22Rv1 (cell line): ENCODE measurements around the gene EPHB1.

Experiments used
- H3K27ac ChIP-seq: fragments of 450-650 bp; 2 replicates; pipeline ENCODE4 v1.5.1; 2017
- ZFX ChIP-seq: fragments of 450-650 bp; IDR thresholded peaks from 2 replicates; pipeline ENCODE4 v1.6.1; 2017; ENCODE audit warnings: antibody characterized with exemption, borderline replicate concordance
- TF ChIP-seq, protein P1 (sequence below): fragments of 450-650 bp; IDR thresholded peaks from 2 replicates; pipeline ENCODE4 v1.5.1; 2017; ENCODE audit warnings: mild to moderate bottlenecking

The EPHB1 gene

DNA sequence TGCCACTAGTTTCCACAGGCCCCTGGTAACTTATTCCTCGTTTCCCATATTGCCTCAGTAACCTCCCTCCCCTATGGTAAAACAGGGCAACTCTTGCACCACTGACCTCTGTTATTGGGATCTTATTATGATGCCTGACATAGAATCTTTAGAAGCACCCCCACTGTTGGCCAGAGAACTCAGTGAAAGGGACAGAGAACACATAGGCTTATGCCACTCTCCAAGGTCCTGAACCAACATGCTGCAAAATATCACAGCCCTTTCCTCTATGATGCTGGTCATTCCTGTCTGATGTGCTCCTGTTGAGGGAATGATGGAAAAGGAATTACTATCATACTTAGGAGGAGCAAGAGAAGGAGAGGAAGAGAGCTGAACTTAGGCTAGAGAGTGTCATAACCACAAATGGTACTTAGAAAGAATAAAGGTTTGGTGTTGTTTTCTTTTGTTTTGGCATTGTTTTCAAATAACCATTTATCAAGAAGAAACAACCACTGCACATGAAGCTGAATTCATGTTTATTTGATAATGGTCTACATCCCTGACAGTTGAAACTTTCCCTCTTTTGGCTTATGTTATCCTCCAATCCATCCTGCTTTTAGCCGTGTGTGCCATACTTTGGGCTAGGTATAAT lies 330.2 kb downstream of the EPHB1 start:
- TF ChIP-seq, protein P1, sequence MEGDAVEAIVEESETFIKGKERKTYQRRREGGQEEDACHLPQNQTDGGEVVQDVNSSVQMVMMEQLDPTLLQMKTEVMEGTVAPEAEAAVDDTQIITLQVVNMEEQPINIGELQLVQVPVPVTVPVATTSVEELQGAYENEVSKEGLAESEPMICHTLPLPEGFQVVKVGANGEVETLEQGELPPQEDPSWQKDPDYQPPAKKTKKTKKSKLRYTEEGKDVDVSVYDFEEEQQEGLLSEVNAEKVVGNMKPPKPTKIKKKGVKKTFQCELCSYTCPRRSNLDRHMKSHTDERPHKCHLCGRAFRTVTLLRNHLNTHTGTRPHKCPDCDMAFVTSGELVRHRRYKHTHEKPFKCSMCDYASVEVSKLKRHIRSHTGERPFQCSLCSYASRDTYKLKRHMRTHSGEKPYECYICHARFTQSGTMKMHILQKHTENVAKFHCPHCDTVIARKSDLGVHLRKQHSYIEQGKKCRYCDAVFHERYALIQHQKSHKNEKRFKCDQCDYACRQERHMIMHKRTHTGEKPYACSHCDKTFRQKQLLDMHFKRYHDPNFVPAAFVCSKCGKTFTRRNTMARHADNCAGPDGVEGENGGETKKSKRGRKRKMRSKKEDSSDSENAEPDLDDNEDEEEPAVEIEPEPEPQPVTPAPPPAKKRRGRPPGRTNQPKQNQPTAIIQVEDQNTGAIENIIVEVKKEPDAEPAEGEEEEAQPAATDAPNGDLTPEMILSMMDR: no peak
- TF ChIP-seq ZFX: no peak
- H3K27ac ChIP-seq: no peak overlapping the region

DNA sequence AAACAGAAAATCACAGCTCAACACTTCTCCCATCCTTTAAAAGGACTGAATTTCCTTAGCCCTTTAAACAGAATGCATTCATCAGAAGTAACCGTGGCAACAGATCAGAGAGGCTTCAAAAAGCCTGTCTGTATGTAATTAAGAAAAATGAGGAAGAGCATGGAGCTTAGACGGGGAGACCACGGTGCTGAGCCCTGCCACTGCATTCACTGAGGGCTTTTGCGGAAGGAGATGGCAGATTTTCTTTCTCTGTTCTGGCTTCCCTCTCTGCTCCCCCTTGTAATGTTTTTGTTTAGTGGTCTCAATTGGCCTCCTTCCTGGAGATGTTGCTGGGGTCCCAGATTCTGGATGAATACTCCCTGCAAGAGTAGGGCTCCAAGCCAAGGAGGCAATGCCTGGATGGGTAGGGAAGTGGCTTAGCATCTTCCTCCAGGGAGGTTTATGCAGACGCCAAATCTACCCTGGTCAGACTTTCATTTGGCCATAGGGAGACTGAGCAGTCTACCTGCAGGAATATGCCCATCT lies 332.9 kb downstream of the EPHB1 start:
- no peak for TF ChIP-seq ZFX
- TF ChIP-seq, protein P1: no peak
- H3K27ac ChIP-seq: no peak overlapping the region

DNA sequence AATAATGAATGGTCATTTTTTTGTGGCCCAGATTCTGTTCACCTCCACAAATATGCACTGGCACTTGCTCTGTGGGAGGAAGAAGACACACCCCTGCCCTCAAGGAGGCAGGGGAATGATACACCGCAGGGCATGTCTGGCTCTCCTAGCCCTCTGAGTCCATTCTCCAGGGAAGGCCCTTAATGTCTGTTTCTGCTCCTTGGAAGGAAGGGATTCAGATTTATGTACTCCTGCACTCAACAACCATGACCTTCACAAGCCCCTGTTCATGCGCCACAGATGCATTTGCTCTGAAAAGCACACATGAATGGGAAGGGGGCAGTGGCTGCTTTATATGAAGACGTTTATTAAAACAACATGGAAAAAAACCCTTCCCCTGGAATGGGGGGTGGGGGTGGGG lies 333.8 kb downstream of the EPHB1 start:
- no peak for TF ChIP-seq ZFX
- TF ChIP-seq, protein P1: no peak
- no peak overlapping the region for H3K27ac ChIP-seq

DNA sequence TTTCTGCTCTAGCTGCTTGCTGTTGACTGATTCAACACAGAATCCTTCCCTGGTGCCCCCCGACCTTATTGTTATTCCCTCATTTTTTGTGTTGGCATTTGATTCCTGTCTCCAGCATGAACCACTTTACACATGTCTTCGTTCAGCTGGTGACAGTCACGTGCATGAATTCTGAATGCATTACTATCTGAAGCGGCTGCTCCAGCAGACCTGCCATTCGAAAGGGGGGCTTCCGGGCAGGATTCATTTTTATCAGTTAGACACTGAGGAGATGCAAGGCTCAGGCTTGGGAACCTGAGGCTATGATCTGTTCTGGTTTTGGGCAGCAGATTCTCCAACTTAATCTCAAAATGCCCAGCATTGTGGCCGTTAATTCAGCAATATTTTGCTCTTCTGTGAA lies 336.2 kb downstream of the EPHB1 start:
- TF ChIP-seq ZFX: no peak
- TF ChIP-seq, protein P1: no peak
- no peak overlapping the region for H3K27ac ChIP-seq

DNA sequence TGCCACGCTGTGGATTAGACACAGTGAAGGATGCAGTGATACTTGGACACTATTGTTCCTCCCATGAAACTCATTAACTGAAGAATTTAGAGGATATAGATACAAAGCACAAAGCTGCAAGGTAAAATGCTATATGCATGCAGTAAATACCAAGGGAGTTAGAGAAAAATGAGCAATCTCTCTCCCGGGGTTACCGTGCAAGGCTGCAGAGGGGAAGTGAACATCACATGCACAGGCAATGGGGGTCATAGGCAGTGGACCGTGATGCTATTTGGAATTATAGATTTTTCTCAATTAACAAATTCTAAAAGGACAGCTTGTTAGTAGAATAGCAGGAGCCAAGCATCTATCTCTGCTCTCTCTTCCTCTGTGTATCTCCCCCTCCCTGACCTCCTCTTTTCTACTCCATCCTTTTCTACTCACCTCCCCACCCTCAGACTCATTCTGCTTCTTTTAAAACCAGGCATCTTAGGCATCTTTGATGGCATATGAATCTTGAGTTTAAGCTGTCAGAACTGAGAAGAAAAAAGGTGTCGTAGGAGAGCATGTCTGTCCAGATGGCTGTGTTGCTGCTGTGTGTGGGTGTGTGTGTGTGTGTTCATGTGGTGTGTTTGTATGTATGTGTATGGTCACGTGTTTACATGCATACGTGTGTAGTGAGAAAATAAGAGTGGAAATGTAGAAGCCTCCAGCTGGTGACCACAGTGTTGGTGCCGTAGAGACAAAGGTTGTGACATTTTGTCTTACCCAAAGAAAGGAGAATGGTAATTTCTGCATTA lies 339.0 kb downstream of the EPHB1 start:
- TF ChIP-seq, protein P1: no peak
- TF ChIP-seq ZFX: no peak
- H3K27ac ChIP-seq: no peak overlapping the region

DNA sequence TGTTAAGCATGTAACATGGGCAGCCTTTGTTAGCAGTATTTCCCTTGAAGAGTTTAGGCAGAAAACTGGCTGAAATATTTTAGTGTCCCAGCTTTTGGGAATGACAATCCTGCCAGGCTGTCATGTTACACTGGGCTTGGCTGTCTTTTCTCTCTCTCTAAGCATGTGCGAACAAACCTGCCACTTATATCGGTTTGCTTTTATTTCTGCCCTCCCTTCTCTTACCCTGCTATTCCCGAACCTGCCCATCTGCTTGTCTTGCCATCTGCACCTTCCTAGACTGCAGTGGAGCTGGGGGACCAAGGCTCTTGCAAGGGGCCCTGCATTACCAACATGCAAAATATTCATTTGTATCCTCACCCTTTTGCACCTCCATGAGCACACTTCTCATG lies 339.6 kb downstream of the EPHB1 start:
- H3K27ac ChIP-seq: no peak overlapping the region

More for the DNA sequence above, 339.6 kb downstream of the EPHB1 start:
- TF ChIP-seq ZFX: no peak
- TF ChIP-seq, protein P1: no peak
